LNCAP (cell line): ENCODE results near the gene RAB11FIP5.

Experiments used
- CTCF ChIP-seq: fragments of 450-650 bp; IDR thresholded peaks from 2 replicates; pipeline ENCODE4 v1.5.1; 2017; ENCODE audit warnings: mild to moderate bottlenecking

RAB11FIP5 gene

GRCh38 chr2:73112026-73112912 lies 479 bp downstream of the RAB11FIP5 start:
- TF ChIP-seq CTCF, result no peak

- TF ChIP-seq CTCF, result no peak
These were observed 1.4 kb downstream of the RAB11FIP5 start for GRCh38 chr2:73111073-73112025.

GRCh38 chr2:73110168-73111072 lies 2.3 kb downstream of the RAB11FIP5 start:
- no peak for TF ChIP-seq CTCF

GRCh38 chr2:73109431-73110167 lies 3.1 kb downstream of the RAB11FIP5 start:
- TF ChIP-seq CTCF, result no peak

GRCh38 chr2:73107211-73107926 lies 5.4 kb downstream of the RAB11FIP5 start:
- TF ChIP-seq CTCF, result no peak

- no peak for TF ChIP-seq CTCF
These were observed 6.0 kb downstream of the RAB11FIP5 start for GRCh38 chr2:73106791-73107190.
